Osteoblast (primary cell): ENCODE data around the gene OLFML2B. TPM values are rescaled to one million over a fixed set of nuclear protein-coding genes. Genes with fewer than 3 reads are reported as not detected.

Experiments
- DNase-seq: peaks from one replicate; pipeline ENCODE4 v3.0.0; 2011; ENCODE audit warnings: low spot score, mixed read lengths; ENCODE audit not compliant: insufficient read length; ENCODE audit errors: missing footprints
- H2AFZ ChIP-seq: 2 replicates; pipeline ENCODE4 v1.6.0; 2011; ENCODE audit warnings: mild to moderate bottlenecking, low read length
- H3K27ac ChIP-seq: 2 replicates; pipeline ENCODE4 v1.5.1; 2011; ENCODE audit warnings: mild to moderate bottlenecking, low read depth, low read length, moderate library complexity
- H3K27me3 ChIP-seq: 2 replicates; pipeline ENCODE4 v1.6.0; 2012; ENCODE audit warnings: mild to moderate bottlenecking, control low read depth, inconsistent platforms, low read length, moderate library complexity; ENCODE audit not compliant: insufficient read depth
- H3K36me3 ChIP-seq: 2 replicates; pipeline ENCODE4 v1.5.1; 2011; ENCODE audit warnings: mild to moderate bottlenecking, low read length, control low read depth, moderate library complexity; ENCODE audit not compliant: insufficient read depth
- H3K4me1 ChIP-seq: 2 replicates; pipeline ENCODE4 v1.5.1; 2011; ENCODE audit warnings: mild to moderate bottlenecking, low read length, control low read depth, moderate library complexity; ENCODE audit not compliant: insufficient read depth
- H3K4me2 ChIP-seq: 2 replicates; pipeline ENCODE4 v1.6.0; 2011; ENCODE audit warnings: mild to moderate bottlenecking, low read length; ENCODE audit not compliant: insufficient read depth
- H3K4me3 ChIP-seq: fragments of 200-600 bp; sonication (generic); 3 replicates; pipeline ENCODE4 v1.5.1; 2012; ENCODE audit warnings: mild to moderate bottlenecking, low read length, inconsistent platforms; ENCODE audit not compliant: insufficient read depth
- H3K79me2 ChIP-seq: 2 replicates; pipeline ENCODE4 v1.6.0; 2012; ENCODE audit warnings: mild to moderate bottlenecking, low read length, control low read depth, inconsistent platforms; ENCODE audit not compliant: insufficient read depth
- H3K9me3 ChIP-seq: 2 replicates; pipeline ENCODE4 v1.5.1; 2011; ENCODE audit warnings: low read depth, low read length, control low read depth
- H4K20me1 ChIP-seq: 2 replicates; pipeline ENCODE4 v1.6.0; 2012; ENCODE audit warnings: mild to moderate bottlenecking, low read length, control low read depth; ENCODE audit not compliant: insufficient read depth
- total RNA-seq: library from RNA; depleted of rRNA; stranded (reverse); fragments of >200 nt; gene quantifications from 2 replicates; pipeline ENCODE4 v1.2.3, GENCODE V29; 2012
- TF ChIP-seq, protein P1 (sequence below): IDR thresholded peaks from 2 replicates; pipeline ENCODE4 v1.5.1; 2011; ENCODE audit warnings: mild to moderate bottlenecking, low read depth, low read length, moderate library complexity; ENCODE audit errors: extremely low read depth

The OLFML2B gene
- total RNA-seq, 1 donor, result 49.9 TPM

DNA sequence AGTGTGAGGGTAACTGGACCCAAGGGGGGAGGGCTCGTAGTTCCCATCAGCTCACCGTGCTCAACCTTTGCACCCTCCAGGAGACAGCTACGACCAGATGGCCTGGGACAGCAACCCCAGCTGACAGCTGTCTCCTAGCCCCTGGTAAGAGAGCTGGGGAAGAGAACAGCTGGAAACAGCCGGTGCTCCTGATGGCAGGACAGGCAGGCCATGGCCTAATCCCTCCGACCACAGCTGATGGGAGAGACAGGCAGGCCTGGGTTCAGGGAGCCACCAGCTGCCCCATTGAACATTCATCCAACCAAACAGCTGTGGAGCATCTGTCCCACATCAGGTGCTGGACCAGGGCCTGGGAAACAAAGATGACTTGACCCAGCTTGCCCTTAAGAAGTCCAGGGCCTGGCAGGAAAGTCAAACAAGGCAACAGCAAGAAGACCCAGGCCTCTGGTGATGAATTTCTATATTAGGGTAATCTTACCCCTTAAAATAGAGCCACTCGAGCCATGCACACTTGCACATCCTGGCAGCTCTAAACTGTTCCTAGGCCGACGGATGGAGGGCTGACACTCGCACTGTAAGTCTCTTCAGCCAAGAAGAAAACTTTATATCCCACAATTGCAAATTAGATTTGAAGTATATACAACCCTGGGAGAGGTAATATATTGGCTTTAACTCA is 12.2 kb downstream of the OLFML2B start:
- peak; percentile 3 for DNase-seq
- H3K79me2 ChIP-seq, result no peaks in the 10 kb centered on the region
- TF ChIP-seq, protein P1, sequence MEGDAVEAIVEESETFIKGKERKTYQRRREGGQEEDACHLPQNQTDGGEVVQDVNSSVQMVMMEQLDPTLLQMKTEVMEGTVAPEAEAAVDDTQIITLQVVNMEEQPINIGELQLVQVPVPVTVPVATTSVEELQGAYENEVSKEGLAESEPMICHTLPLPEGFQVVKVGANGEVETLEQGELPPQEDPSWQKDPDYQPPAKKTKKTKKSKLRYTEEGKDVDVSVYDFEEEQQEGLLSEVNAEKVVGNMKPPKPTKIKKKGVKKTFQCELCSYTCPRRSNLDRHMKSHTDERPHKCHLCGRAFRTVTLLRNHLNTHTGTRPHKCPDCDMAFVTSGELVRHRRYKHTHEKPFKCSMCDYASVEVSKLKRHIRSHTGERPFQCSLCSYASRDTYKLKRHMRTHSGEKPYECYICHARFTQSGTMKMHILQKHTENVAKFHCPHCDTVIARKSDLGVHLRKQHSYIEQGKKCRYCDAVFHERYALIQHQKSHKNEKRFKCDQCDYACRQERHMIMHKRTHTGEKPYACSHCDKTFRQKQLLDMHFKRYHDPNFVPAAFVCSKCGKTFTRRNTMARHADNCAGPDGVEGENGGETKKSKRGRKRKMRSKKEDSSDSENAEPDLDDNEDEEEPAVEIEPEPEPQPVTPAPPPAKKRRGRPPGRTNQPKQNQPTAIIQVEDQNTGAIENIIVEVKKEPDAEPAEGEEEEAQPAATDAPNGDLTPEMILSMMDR, result no peak
- no peak overlapping the region for H3K4me3 ChIP-seq
- H3K4me1 ChIP-seq, result peaks cover 1% of the 10 kb centered on the region
- H3K9me3 ChIP-seq, result no peaks in the 10 kb centered on the region
- H4K20me1 ChIP-seq, result peaks cover 5% of the 10 kb centered on the region
- H3K27ac ChIP-seq, result no peak overlapping the region
- no peak overlapping the region for H2AFZ ChIP-seq
- no peak overlapping the region for H3K4me2 ChIP-seq
- no peaks in the 10 kb centered on the region for H3K36me3 ChIP-seq
- H3K27me3 ChIP-seq, result peaks cover 4% of the 10 kb centered on the region

DNA sequence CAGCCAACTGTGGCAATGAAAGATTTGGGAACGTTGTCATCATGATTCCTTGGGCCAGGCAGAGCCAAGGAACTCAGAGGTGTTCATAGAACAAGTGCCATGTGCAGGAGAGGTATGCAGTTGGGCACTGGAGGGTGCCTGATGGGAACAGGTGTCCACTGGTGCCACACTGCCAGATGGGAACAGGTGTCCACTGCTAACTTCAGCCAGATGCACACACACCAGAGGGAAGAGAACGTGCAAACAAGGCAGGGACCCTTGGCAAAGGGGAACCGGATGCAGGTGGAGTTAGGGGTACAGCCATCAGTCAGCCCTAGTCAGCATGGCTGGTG is 13.5 kb downstream of the OLFML2B start:
- Histone ChIP-seq H3K9me3 (no peaks in the 10 kb centered on the region), H3K27ac (no peak overlapping the region), H4K20me1 (peaks cover 5% of the 10 kb centered on the region), H2AFZ (no peak overlapping the region), H3K4me1 (peaks cover 4% of the 10 kb centered on the region), H3K36me3 (no peaks in the 10 kb centered on the region), H3K4me2 (no peak overlapping the region), H3K4me3 (no peak overlapping the region), H3K27me3 (peaks cover 4% of the 10 kb centered on the region), H3K79me2 (no peaks in the 10 kb centered on the region)
- peak; percentile 29 for DNase-seq
- TF ChIP-seq, protein P1, result no peak

DNA sequence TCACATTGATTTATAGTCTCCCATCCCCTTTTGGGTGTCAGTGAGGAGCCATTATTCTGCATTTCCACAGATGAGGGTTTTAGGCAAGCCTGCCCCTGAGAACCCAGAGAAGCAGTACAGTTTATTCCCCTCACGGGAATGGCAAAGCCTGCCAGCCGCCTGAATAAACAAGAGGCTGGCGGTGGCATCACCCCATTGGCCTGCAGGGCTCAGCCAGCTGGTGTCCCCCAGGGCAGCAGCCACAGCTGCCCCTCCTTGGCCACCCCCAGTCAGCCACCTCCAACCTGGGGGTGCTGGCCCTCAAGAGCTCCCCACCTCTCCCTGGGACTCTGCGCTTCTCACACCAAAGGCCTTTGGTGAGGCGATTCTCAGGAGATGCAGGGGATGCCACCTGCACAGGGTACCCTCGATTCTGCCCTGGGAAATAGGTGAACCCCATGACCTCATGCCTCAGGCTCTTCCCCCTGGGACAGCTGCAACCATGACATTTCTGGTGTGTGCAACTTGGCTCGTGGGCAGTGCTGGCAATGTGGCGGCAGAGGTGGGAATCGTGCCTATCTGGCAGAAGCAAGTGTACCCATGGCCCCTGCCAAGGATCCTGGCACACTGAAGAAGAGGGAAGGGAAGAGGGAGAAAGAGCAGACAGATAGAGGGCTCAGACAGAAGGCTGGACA is 14.0 kb downstream of the OLFML2B start:
- no peak overlapping the region for H3K4me3 ChIP-seq
- H3K27ac ChIP-seq, result no peak overlapping the region
- peaks cover 5% of the 10 kb centered on the region for H4K20me1 ChIP-seq
- H3K4me1 ChIP-seq, result peaks cover 6% of the 10 kb centered on the region
- no peak overlapping the region for H2AFZ ChIP-seq
- no peaks in the 10 kb centered on the region for H3K36me3 ChIP-seq
- no peaks in the 10 kb centered on the region for H3K79me2 ChIP-seq
- no peak overlapping the region for H3K4me2 ChIP-seq
- peaks cover 4% of the 10 kb centered on the region for H3K27me3 ChIP-seq
- peak; percentile 11 for DNase-seq
- H3K9me3 ChIP-seq, result no peaks in the 10 kb centered on the region
- TF ChIP-seq, protein P1, result no peak

DNA sequence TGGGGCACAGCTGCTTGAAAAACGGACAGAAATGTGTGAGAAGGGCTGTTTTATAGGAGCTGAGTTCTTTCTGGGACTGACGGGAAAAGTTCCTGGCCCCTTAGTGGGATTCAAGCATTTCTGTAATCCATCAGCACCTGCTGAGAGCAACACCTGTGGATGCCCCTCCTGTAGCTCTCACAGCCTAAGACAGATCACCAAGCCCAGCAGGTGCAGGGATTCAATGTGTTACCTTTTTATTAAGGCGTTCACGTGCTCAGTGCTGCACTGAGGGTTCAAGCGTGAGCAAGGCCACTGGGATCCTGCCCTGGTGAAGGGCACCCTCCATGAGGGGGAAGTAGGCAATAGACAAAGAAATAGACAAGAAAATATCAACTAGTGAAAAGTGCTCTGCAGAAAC is 14.9 kb downstream of the OLFML2B start:
- H3K4me3 ChIP-seq, result no peak overlapping the region
- DNase-seq, result peak; percentile 21
- no peaks in the 10 kb centered on the region for H3K79me2 ChIP-seq
- H3K4me1 ChIP-seq, result peaks cover 14% of the 10 kb centered on the region
- no peak overlapping the region for H2AFZ ChIP-seq
- TF ChIP-seq, protein P1, result no peak
- H3K27me3 ChIP-seq, result peaks cover 4% of the 10 kb centered on the region
- peaks cover 5% of the 10 kb centered on the region for H4K20me1 ChIP-seq
- no peaks in the 10 kb centered on the region for H3K36me3 ChIP-seq
- no peak overlapping the region for H3K27ac ChIP-seq
- H3K9me3 ChIP-seq, result no peaks in the 10 kb centered on the region
- H3K4me2 ChIP-seq, result no peak overlapping the region
